Right atrium auricular region (tissue), 2 donors: ENCODE results near the gene SEPTIN5. TPM values are rescaled to one million over a fixed set of nuclear protein-coding genes. Genes with fewer than 3 reads are reported as not detected.

Experiments
- DNase-seq: peaks from one replicate; pipeline ENCODE4 v3.0.0-alpha.2; 2019; ENCODE audit warnings: low spot score
- H3K27ac ChIP-seq, 2 donors: fragments of 200-600 bp; sonication (generic); 1 replicate in 1 of 2; 2 replicates in 1 of 2; pipeline ENCODE4 v1.5.1; 2016 to 2019
- H3K27me3 ChIP-seq, 2 donors: fragments of 200-600 bp; sonication (generic); one replicate each; pipeline versions ENCODE4 v1.5.1 to v1.6.0; 2017 to 2019
- H3K36me3 ChIP-seq: fragments of 200-600 bp; sonication (generic); one replicate; pipeline ENCODE4 v1.5.1; 2016
- H3K4me1 ChIP-seq, 2 donors: fragments of 200-600 bp; sonication (generic); one replicate each; pipeline versions ENCODE4 v1.5.1 to v1.6.0; 2017 to 2019
- H3K4me3 ChIP-seq, 2 donors: fragments of 200-600 bp; sonication (generic); 1 replicate in 1 of 2; 2 replicates in 1 of 2; pipeline ENCODE4 v1.5.1; 2017 to 2019; ENCODE audit warnings: mild to moderate bottlenecking in 1 of 2, moderate library complexity in 1 of 2
- H3K9me3 ChIP-seq, 2 donors: fragments of 200-600 bp; sonication (generic); one replicate each; pipeline ENCODE4 v1.5.1; 2019
- CTCF ChIP-seq, 2 donors: fragments of 200-600 bp; sonication (generic); IDR thresholded peaks; one replicate each; pipeline ENCODE4 v1.5.1; 2019; ENCODE audit warnings: antibody characterized with exemption in 2 of 2
- total RNA-seq, 2 donors: library from RNA; depleted of rRNA; stranded (reverse); fragments of >200 nt; gene quantifications; one replicate each; pipeline ENCODE4 v1.1.0, GENCODE V29; 2016

Gene SEPTIN5
- total RNA-seq, 2 donors from 2014 or later = 162 to 287 TPM

- H3K9me3 ChIP-seq = no peaks in the 10 kb centered on the region
- H3K4me3 ChIP-seq = no peak overlapping the region
- no peak overlapping the region for H3K27ac ChIP-seq
- H3K36me3 ChIP-seq = no peaks in the 10 kb centered on the region
- no peak for DNase-seq
- H3K4me1 ChIP-seq = peaks cover 0 to 57% of the 10 kb centered on the region in 2 donors
- H3K27me3 ChIP-seq = no peaks in the 10 kb centered on the region
- no peak for TF ChIP-seq CTCF (IDR thresholded peaks at IDR 0.05)
Measured at GRCh38 chr22:19713245-19713644, 1.1 kb upstream of the SEPTIN5 start.

GRCh38 chr22:19713650-19714311 is 522 bp upstream of the SEPTIN5 start:
- no peak for TF ChIP-seq CTCF (IDR thresholded peaks at IDR 0.05)
- Histone ChIP-seq H3K27me3 (no peaks in the 10 kb centered on the region), H3K27ac (peak overlapping the region; percentile 40 to 55), H3K4me1 (peaks cover 0 to 57% of the 10 kb centered on the region in 2 donors), H3K4me3 (peak overlapping the region; percentile 64 to 72), H3K36me3 (no peaks in the 10 kb centered on the region), H3K9me3 (no peaks in the 10 kb centered on the region)
- DNase-seq = no peak

GRCh38 chr22:19715188-19715930 is 1.1 kb downstream of the SEPTIN5 start:
- peaks cover 0 to 58% of the 10 kb centered on the region in 2 donors for H3K4me1 ChIP-seq
- no peak for TF ChIP-seq CTCF (IDR thresholded peaks at IDR 0.05)
- peaks cover 4% of the 10 kb centered on the region for H3K36me3 ChIP-seq
- H3K4me3 ChIP-seq = peak overlapping the region; percentile 64 to 72
- no peaks in the 10 kb centered on the region for H3K27me3 ChIP-seq
- H3K9me3 ChIP-seq = no peaks in the 10 kb centered on the region
- DNase-seq = no peak
- H3K27ac ChIP-seq = peak overlapping the region in 1 of 2 donors; percentile 72

GRCh38 chr22:19716041-19716828 is 1.9 kb downstream of the SEPTIN5 start:
- no peak for DNase-seq
- Histone ChIP-seq H3K4me3 (no peak overlapping the region), H3K27ac (no peak overlapping the region), H3K36me3 (peaks cover 10% of the 10 kb centered on the region), H3K27me3 (no peaks in the 10 kb centered on the region), H3K9me3 (no peaks in the 10 kb centered on the region), H3K4me1 (peaks cover 0 to 67% of the 10 kb centered on the region in 2 donors)
- TF ChIP-seq CTCF (IDR thresholded peaks at IDR 0.05) = no peak

GRCh38 chr22:19716829-19717105 is 2.5 kb downstream of the SEPTIN5 start:
- Histone ChIP-seq H3K4me1 (peaks cover 0 to 72% of the 10 kb centered on the region in 2 donors), H3K36me3 (peaks cover 15% of the 10 kb centered on the region), H3K27ac (no peak overlapping the region), H3K4me3 (no peak overlapping the region), H3K9me3 (no peaks in the 10 kb centered on the region), H3K27me3 (no peaks in the 10 kb centered on the region)
- no peak for TF ChIP-seq CTCF (IDR thresholded peaks at IDR 0.05)
- DNase-seq = no peak
